ENCODE data around the gene GNGT1.
"Not testable (repeated sequence)": the region's sequence is repeated elsewhere in the genome, so short reads cannot be mapped to it uniquely, and the experiment has no call there.

GNGT1 gene

GRCh38 chr7:93910076-93910994, 4.0 kb downstream of the GNGT1 start:
- no peak for DNase-seq (ENCODE audit: low read depth)

GRCh38 chr7:93911242-93911641, 4.9 kb downstream of the GNGT1 start:
- DNase-seq (ENCODE audit: low read depth), result not testable (repeated sequence)

GRCh38 chr7:93911661-93912060, 5.3 kb downstream of the GNGT1 start:
- DNase-seq (ENCODE audit: low read depth), result not testable (repeated sequence)

GRCh38 chr7:93913197-93913596, 6.8 kb downstream of the GNGT1 start:
- DNase-seq (ENCODE audit: low read depth), result no peak

- DNase-seq (ENCODE audit: low read depth), result no peak
Observed at GRCh38 chr7:93914581-93915066, 8.3 kb downstream of the GNGT1 start.

- DNase-seq (ENCODE audit: low read depth), result not testable (repeated sequence)
Observed at GRCh38 chr7:93915206-93915842, 9.0 kb downstream of the GNGT1 start.

GRCh38 chr7:93915888-93916287, 9.5 kb downstream of the GNGT1 start:
- DNase-seq (ENCODE audit: low read depth), result not testable (repeated sequence)

- not testable (repeated sequence) for DNase-seq (ENCODE audit: low read depth)
Observed at GRCh38 chr7:93916315-93916714, 9.9 kb downstream of the GNGT1 start.

GRCh38 chr7:93920496-93921182, 14.3 kb downstream of the GNGT1 start:
- no peak for DNase-seq (ENCODE audit: low read depth)

- no peak for DNase-seq (ENCODE audit: low read depth)
Observed at GRCh38 chr7:93921186-93921585, 14.8 kb downstream of the GNGT1 start.

- no peak for DNase-seq (ENCODE audit: low read depth)
Observed at GRCh38 chr7:93921607-93922566, 15.5 kb downstream of the GNGT1 start, which contains the start of gene GNG11. Gene GNG11 (plus strand): TSS chr7:93921735. CDS start chr7:93922138, 403 bp downstream.

- no peak for DNase-seq (ENCODE audit: low read depth)
Observed at GRCh38 chr7:93923296-93923695, 16.9 kb downstream of the GNGT1 start.

GRCh38 chr7:93923942-93924341, 17.6 kb downstream of the GNGT1 start:
- no peak for DNase-seq (ENCODE audit: low read depth)

GRCh38 chr7:93926800-93927199, 20.4 kb downstream of the GNGT1 start:
- no peak for DNase-seq (ENCODE audit: low read depth)

GRCh38 chr7:93927585-93927984, 21.2 kb downstream of the GNGT1 start:
- no peak for DNase-seq (ENCODE audit: low read depth)

GRCh38 chr7:93931655-93932054, 25.3 kb downstream of the GNGT1 start:
- DNase-seq (ENCODE audit: low read depth), result no peak

- no peak for DNase-seq (ENCODE audit: low read depth)
Observed at GRCh38 chr7:93933156-93933555, 26.8 kb downstream of the GNGT1 start.

- no peak for DNase-seq (ENCODE audit: low read depth)
Observed at GRCh38 chr7:93935102-93935501, 28.7 kb downstream of the GNGT1 start.

GRCh38 chr7:93937818-93938217, 31.5 kb downstream of the GNGT1 start:
- DNase-seq (ENCODE audit: low read depth), result no peak

GRCh38 chr7:93938293-93938692, 31.9 kb downstream of the GNGT1 start:
- no peak for DNase-seq (ENCODE audit: low read depth)

- no peak for DNase-seq (ENCODE audit: low read depth)
Observed at GRCh38 chr7:93941945-93942344, 35.6 kb downstream of the GNGT1 start.
